Adrenal gland (tissue), 12 donors: Measurements from ENCODE around the gene NRP1. TPM values are rescaled to one million over a fixed set of nuclear protein-coding genes. Genes with fewer than 3 reads are reported as not detected.

ENCODE experiments used
- DNase-seq, 7 donors: peaks; one replicate each; pipeline ENCODE4 v3.0.0-alpha.2; 2019 to 2020
- H3K27ac ChIP-seq, 5 donors: fragments of 200-600 bp; sonication (generic) in 4 of 5; 1 replicate in 3 of 5; 2 replicates in 2 of 5; pipeline versions ENCODE4 v1.5.1 to v1.8.0; 2016 to 2020; ENCODE audit warnings: mild to moderate bottlenecking in 1 of 5
- H3K27me3 ChIP-seq: fragments of 200-600 bp; 2 replicates; pipeline ENCODE4 v1.8.0; 2021
- H3K36me3 ChIP-seq, 2 donors: fragments of 200-600 bp; replicated peaks in 1 of 2; 1 replicate in 1 of 2; 2 replicates in 1 of 2; pipeline versions ENCODE4 v1.5.1 to v1.8.0; 2018 to 2022
- H3K4me1 ChIP-seq, 2 donors: fragments of 200-600 bp; replicated peaks in 1 of 2; 1 replicate in 1 of 2; 2 replicates in 1 of 2; pipeline versions ENCODE4 v1.5.1 to v1.8.0; 2018 to 2021
- H3K4me3 ChIP-seq, 4 donors: fragments of 200-600 bp; sonication (generic) in 3 of 4; one replicate each; pipeline ENCODE4 v1.5.1; 2016 to 2018
- H3K9me3 ChIP-seq, 3 donors: fragments of 200-600 bp; sonication (generic) in 1 of 3; replicated peaks in 1 of 3; 1 replicate in 2 of 3; 2 replicates in 1 of 3; pipeline versions ENCODE4 v1.5.1 to v1.8.0; 2016 to 2021
- POLR2A ChIP-seq, 2 donors: fragments of 450-650 bp; IDR thresholded peaks; one replicate each; pipeline ENCODE4 v1.6.1; 2017; ENCODE audit warnings: antibody characterized with exemption in 2 of 2, mild to moderate bottlenecking in 2 of 2, moderate library complexity in 1 of 2
- whole genome bisulfite sequencing, 4 donors: extraction: QIAGEN DNeasy Blood & Tissue Kit in 2 of 4; methylation state at CpG; one replicate each; pipeline versions ENCODE4 v1.1.5 to v1.1.7; 2013 to 2017; 5-methylcytosine and 5-hydroxymethylcytosine counted together
- intact Hi-C, 2 donors: fragments of 100-400 bp; cut with DNase I; formaldehyde crosslinking; loops; one replicate each; pipeline versions ENCODE4 v1.14.1 to v1.15.0; 2022 to 2023
- polyA plus RNA-seq, 3 donors: library from polyadenylated mRNA; stranded (reverse); fragments of 200-250 nt in 2 of 3; fragments of 350-450 nt in 1 of 3; fragmentation: Illumina TruSeq in 1 of 3; extraction: RNeasy Lipid Tissue Mini Kit (QIAGEN cat#74804) in 1 of 3; gene quantifications; one replicate each; pipeline ENCODE4 v1.2.3, GENCODE V29; 2013 to 2014
- total RNA-seq, 9 donors: library from RNA; depleted of rRNA in 4 of 9; stranded (reverse); fragments of >200 nt in 4 of 9; fragments of 120-200 nt in 1 of 9; fragmentation: NEBNext Ultra II Directional in 1 of 9; extraction: Animal tissue kit (Norgen Biotek cat#: 25700) in 1 of 9; gene quantifications; one replicate each; pipeline versions ENCODE4 v1.1.0 to v1.2.4, GENCODE V29; 2013 to 2023
- TF ChIP-seq, protein P1 (sequence below), 6 experiments: fragments of 450-650 bp in 4 of 6; fragments of 200-600 bp in 2 of 6; sonication (generic) in 1 of 6; IDR thresholded peaks; 1 replicate in 5 of 6; 2 replicates in 1 of 6; pipeline versions ENCODE4 v1.5.1 to v1.8.0; 2016 to 2021; ENCODE audit warnings: antibody characterized with exemption in 6 of 6, mild to moderate bottlenecking in 2 of 6, moderate library complexity in 1 of 6
- donor health status: healthy with polysubstance abuse.
- donor health status: Bipolar disorder and iron deficiency.
- donor health status: DM: yes; HTN: yes; CAD: no.
- donor health status: DM: no; HTN: no; CAD: no.
- donor health status: DM: no; HTN: no; CAD: no.
- donor health status: DM: yes; HTN: yes; CAD: no.

NRP1 gene
- total and polyA plus RNA-seq, 12 donors, result 20.2 to 151 (median 92.1) TPM

DNA sequence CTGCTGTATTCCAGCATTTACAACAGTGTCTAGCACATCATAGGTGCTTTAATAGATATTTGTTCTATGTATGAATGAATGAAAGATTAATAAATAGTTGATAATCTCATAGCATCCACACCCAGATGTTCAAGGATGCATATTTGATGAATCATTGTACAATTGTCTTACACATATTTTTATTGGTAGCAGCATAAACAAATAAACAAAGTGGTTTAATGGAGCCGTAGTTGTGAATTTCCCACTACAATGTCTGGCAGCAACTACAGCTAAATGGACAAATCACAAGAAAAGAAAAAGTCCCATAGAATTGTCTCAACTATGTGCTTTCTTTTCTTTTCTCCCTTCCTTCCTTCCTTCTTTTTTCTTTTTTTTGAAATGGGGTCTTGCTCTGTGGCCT is 150.8 kb downstream of the NRP1 start:
- Histone ChIP-seq H3K4me1 (peaks cover 0 to 7% of the 10 kb centered on the region in 2 donors), H3K9me3 (no peaks in the 10 kb centered on the region), H3K27me3 (no peaks in the 10 kb centered on the region), H3K4me3 (no peak overlapping the region), H3K36me3 (peaks cover 0 to 58% of the 10 kb centered on the region in 2 donors), H3K27ac (no peak overlapping the region)
- WGBS, 4 donors, result 50 to 74% (median 60%) methylated on average over 1 of the region's 1 CpG
- intact Hi-C loops, result no loop called here
- DNase-seq, result no peak
- TF ChIP-seq, protein P1, sequence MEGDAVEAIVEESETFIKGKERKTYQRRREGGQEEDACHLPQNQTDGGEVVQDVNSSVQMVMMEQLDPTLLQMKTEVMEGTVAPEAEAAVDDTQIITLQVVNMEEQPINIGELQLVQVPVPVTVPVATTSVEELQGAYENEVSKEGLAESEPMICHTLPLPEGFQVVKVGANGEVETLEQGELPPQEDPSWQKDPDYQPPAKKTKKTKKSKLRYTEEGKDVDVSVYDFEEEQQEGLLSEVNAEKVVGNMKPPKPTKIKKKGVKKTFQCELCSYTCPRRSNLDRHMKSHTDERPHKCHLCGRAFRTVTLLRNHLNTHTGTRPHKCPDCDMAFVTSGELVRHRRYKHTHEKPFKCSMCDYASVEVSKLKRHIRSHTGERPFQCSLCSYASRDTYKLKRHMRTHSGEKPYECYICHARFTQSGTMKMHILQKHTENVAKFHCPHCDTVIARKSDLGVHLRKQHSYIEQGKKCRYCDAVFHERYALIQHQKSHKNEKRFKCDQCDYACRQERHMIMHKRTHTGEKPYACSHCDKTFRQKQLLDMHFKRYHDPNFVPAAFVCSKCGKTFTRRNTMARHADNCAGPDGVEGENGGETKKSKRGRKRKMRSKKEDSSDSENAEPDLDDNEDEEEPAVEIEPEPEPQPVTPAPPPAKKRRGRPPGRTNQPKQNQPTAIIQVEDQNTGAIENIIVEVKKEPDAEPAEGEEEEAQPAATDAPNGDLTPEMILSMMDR (IDR thresholded peaks at IDR 0.05), result no peak
- TF ChIP-seq POLR2A (IDR thresholded peaks at IDR 0.05), result no peak

DNA sequence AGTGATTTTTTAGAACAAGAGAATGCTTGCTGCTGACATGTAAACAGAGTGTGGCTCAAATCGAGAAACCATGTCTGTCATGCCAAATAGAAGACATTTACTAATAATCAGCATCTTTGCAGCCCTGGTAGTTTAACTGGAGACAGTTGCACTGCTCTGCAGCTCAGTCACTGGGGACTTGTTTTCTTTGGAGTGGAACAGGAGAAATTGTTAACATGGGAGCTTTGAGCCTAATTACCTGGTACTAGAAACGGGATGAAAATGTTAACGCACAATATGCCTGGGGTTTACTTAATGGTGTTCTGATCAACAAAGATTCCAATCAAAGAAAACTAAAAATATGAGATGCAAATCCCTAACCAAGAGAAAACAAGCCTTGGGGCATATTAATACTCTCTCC is 153.5 kb downstream of the NRP1 start:
- Histone ChIP-seq H3K4me3 (no peak overlapping the region), H3K27me3 (no peaks in the 10 kb centered on the region), H3K9me3 (no peaks in the 10 kb centered on the region), H3K36me3 (peaks cover 0 to 35% of the 10 kb centered on the region in 2 donors), H3K4me1 (peaks cover 0 to 16% of the 10 kb centered on the region in 2 donors), H3K27ac (peak overlapping the region in 1 of 5 donors; percentile 18)
- TF ChIP-seq POLR2A (IDR thresholded peaks at IDR 0.05), result no peak
- TF ChIP-seq, protein P1 (IDR thresholded peaks at IDR 0.05), result no peak
- WGBS, 4 donors, result 64 to 78% (median 72%) methylated on average over 3 of the region's 3 CpGs
- intact Hi-C loops, result no loop called here
- no peak for DNase-seq

- WGBS, 4 donors, result 81 to 89% (median 87%) methylated on average over 5 of the region's 5 CpGs
- peaks cover 0 to 30% of the 10 kb centered on the region in 2 donors for H3K36me3 ChIP-seq
Observed at GRCh38 chr10:33180390-33180789, 154.1 kb downstream of the NRP1 start.

GRCh38 chr10:33179067-33179466 is 155.4 kb downstream of the NRP1 start:
- H3K27ac ChIP-seq, result peak overlapping the region in 3 of 5 donors; percentile 6 to 46 (median 31)
- H3K27me3 ChIP-seq, result no peaks in the 10 kb centered on the region
- H3K4me3 ChIP-seq, result no peak overlapping the region
- 71 to 74% (median 72%) methylated on average over 8 of the region's 8 CpGs for WGBS, 4 donors
- no peaks in the 10 kb centered on the region for H3K9me3 ChIP-seq
- intact Hi-C loops, result no loop called here
- peaks cover 0 to 24% of the 10 kb centered on the region in 2 donors for H3K36me3 ChIP-seq
- TF ChIP-seq POLR2A (IDR thresholded peaks at IDR 0.05), result no peak
- TF ChIP-seq, protein P1 (IDR thresholded peaks at IDR 0.05), result no peak
- H3K4me1 ChIP-seq, result peaks cover 0 to 16% of the 10 kb centered on the region in 2 donors
- no peak for DNase-seq

More at GRCh38 chr10:33180390-33180789, 154.1 kb downstream of the NRP1 start:
- intact Hi-C loops, result no loop called here
- Histone ChIP-seq H3K27me3 (no peaks in the 10 kb centered on the region), H3K9me3 (no peaks in the 10 kb centered on the region), H3K4me1 (peaks cover 0 to 16% of the 10 kb centered on the region in 2 donors), H3K27ac (no peak overlapping the region), H3K4me3 (no peak overlapping the region)
- no peak for DNase-seq
- TF ChIP-seq, protein P1 (IDR thresholded peaks at IDR 0.05), result no peak
- TF ChIP-seq POLR2A (IDR thresholded peaks at IDR 0.05), result no peak
